ENCODE measurements around the gene HHAT.

The HHAT gene

DNA sequence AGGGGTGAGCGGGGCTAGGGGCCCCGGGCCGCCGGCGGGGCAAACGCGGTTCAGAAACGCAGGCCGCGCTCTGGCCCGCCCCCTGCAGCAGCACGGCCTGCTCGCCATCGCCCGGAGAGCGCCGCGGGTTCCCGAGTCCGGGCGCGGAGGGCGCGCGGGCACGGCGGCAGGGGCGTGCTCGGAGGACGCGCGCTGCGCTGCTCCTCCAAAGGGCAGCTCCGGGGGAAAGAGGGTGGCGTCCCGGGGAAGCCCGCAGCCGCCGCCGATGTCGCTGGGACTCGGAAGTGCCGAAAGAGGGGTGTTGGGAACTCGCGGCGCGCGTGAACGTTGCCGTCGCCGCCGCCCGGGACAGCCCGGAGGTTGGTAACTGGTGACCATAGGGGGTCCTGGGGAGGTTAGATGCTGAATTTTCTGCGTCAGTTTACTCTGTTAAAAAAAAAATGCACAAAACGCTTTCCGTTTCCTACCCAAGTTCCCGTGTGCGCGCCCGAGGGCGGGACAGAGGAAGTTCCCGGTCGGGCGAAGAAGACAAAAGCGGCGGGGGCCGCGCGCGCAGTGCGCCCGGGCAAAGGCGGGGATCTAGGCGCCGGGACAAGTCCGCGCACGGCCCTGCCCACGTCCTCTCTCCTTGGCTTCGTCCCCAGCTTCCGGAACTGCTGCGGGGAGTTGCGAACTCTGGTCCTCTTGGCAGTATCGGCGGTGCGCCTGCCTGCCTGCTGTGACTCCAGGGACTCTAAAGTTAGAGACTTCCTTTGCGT lies at the start of gene HHAT:
HHAT (plus strand) TSS at position 157 of the 758 bp plus-strand sequence. CDS start 20,074 bp downstream, outside the sequence.
- peaks cover 58% of the 10 kb centered on the region for H3K4me1 ChIP-seq (ENCODE audit: low read length)
- peak within 1 kb of the TSS; percentile 82 for H3K4me3 ChIP-seq (ENCODE audit: low read length)
- no peaks in the 10 kb centered on the region for H4K20me1 ChIP-seq (ENCODE audit: insufficient read depth, low read length)
- peak within 1 kb of the TSS; percentile 88 for H3K27ac ChIP-seq (ENCODE audit: low read length)
- no peaks in the 10 kb centered on the region for H3K9me3 ChIP-seq (replicated peaks; ENCODE audit: insufficient read depth, low read length)
- H2AFZ ChIP-seq (ENCODE audit: low read length): peak within 1 kb of the TSS; percentile 95
- H3K79me2 ChIP-seq (ENCODE audit: low read length): no peaks in the 10 kb centered on the region
- TF ChIP-seq, protein P1, sequence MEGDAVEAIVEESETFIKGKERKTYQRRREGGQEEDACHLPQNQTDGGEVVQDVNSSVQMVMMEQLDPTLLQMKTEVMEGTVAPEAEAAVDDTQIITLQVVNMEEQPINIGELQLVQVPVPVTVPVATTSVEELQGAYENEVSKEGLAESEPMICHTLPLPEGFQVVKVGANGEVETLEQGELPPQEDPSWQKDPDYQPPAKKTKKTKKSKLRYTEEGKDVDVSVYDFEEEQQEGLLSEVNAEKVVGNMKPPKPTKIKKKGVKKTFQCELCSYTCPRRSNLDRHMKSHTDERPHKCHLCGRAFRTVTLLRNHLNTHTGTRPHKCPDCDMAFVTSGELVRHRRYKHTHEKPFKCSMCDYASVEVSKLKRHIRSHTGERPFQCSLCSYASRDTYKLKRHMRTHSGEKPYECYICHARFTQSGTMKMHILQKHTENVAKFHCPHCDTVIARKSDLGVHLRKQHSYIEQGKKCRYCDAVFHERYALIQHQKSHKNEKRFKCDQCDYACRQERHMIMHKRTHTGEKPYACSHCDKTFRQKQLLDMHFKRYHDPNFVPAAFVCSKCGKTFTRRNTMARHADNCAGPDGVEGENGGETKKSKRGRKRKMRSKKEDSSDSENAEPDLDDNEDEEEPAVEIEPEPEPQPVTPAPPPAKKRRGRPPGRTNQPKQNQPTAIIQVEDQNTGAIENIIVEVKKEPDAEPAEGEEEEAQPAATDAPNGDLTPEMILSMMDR (IDR thresholded peaks at IDR 0.05; ENCODE audit: low read length): 0 out of 2 replicates have a peak, but pooled peaks have one; percentile 4
- TF ChIP-seq EZH2phosphoT487 (IDR thresholded peaks at IDR 0.05; ENCODE audit: low read length): no peak
- H3F3A ChIP-seq (ENCODE audit: insufficient read depth, low read length): peaks cover 43% of the 10 kb centered on the region
- no peaks in the 10 kb centered on the region for H3K36me3 ChIP-seq (replicated peaks; ENCODE audit: insufficient read depth, low read length)
- H3K27me3 ChIP-seq (replicated peaks; ENCODE audit: insufficient read depth, low read length): no peaks in the 10 kb centered on the region
- peak within 1 kb of the TSS; percentile 92 for H3K9ac ChIP-seq (ENCODE audit: low read length)
- H3K4me2 ChIP-seq (ENCODE audit: low read depth, low read length): peak within 1 kb of the TSS; percentile 97
- peak; percentile 91 for DNase-seq
- H3K9me2 ChIP-seq (replicated peaks; ENCODE audit: insufficient read depth, low read length): no peaks in the 10 kb centered on the region

DNA sequence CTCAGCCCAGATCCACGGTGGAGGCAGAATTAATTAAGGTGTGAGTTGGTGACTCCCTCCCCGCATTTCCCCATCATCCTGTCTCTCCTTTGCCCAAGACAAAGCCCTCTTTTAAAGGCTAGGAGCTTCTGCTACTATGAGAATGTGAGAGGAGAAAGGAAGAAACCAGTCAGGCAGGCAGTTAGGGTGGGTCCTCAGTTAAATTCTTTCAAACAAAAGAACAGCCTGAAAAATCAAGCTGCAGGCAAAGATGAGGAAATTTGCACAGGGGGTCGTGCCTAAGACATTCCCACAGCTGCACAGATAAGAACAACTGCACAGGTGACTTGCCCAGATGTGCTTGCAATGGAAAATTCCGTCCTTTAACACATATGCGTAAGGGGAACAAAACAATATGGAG lies 48.5 kb upstream of the HHAT start:
- H3K79me2 ChIP-seq (ENCODE audit: low read length): no peaks in the 10 kb centered on the region
- DNase-seq: no peak
- TF ChIP-seq EZH2 (optimal IDR thresholded peaks at IDR 0.05; ENCODE audit: low read depth, low read length): no peak
- TF ChIP-seq, protein P1 (IDR thresholded peaks at IDR 0.05; ENCODE audit: low read length): no peak
- TF ChIP-seq EZH2phosphoT487 (IDR thresholded peaks at IDR 0.05; ENCODE audit: low read length): no peak
- no peak overlapping the region for H3K4me3 ChIP-seq (ENCODE audit: low read length)
- H3F3A ChIP-seq (ENCODE audit: insufficient read depth, low read length): no peaks in the 10 kb centered on the region
- no peak overlapping the region for H2AFZ ChIP-seq (ENCODE audit: low read length)
- no peaks in the 10 kb centered on the region for H4K20me1 ChIP-seq (ENCODE audit: insufficient read depth, low read length)
- H3K9me2 ChIP-seq (replicated peaks; ENCODE audit: insufficient read depth, low read length): no peaks in the 10 kb centered on the region
- no peak overlapping the region for H3K9ac ChIP-seq (ENCODE audit: low read length)
- H3K9me3 ChIP-seq (replicated peaks; ENCODE audit: insufficient read depth, low read length): no peaks in the 10 kb centered on the region
- no peaks in the 10 kb centered on the region for H3K27me3 ChIP-seq (replicated peaks; ENCODE audit: insufficient read depth, low read length)
- H3K4me2 ChIP-seq (ENCODE audit: low read depth, low read length): no peak overlapping the region
- H3K36me3 ChIP-seq (replicated peaks; ENCODE audit: insufficient read depth, low read length): no peaks in the 10 kb centered on the region
- H3K27ac ChIP-seq (ENCODE audit: low read length): no peak overlapping the region
- H3K4me1 ChIP-seq (ENCODE audit: low read length): no peaks in the 10 kb centered on the region

DNA sequence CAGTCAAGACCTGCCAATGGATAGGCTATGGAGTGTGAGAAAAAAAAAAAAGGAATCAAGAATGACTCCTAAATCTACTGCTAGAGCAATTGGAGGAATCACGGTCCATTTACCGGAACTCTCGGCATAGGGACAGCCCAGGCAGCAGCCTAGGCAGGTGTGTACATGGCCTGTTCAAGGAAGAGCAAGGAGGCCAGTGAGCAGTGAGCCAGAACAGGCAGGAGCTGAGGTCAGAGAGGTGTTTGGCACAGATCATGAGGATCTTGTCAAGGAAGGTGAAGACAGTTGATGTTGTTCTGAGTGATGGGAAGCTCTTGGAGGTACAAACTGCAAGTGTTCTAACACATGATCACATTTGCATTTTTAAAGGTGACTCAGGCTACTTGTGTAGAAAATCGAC lies 40.6 kb upstream of the HHAT start:
- no peaks in the 10 kb centered on the region for H3K79me2 ChIP-seq (ENCODE audit: low read length)
- no peaks in the 10 kb centered on the region for H3K9me3 ChIP-seq (replicated peaks; ENCODE audit: insufficient read depth, low read length)
- no peak overlapping the region for H2AFZ ChIP-seq (ENCODE audit: low read length)
- no peak overlapping the region for H3K4me3 ChIP-seq (ENCODE audit: low read length)
- no peak for TF ChIP-seq EZH2 (optimal IDR thresholded peaks at IDR 0.05; ENCODE audit: low read depth, low read length)
- no peak for TF ChIP-seq EZH2phosphoT487 (IDR thresholded peaks at IDR 0.05; ENCODE audit: low read length)
- TF ChIP-seq, protein P1 (IDR thresholded peaks at IDR 0.05; ENCODE audit: low read length): no peak
- no peaks in the 10 kb centered on the region for H3K4me1 ChIP-seq (ENCODE audit: low read length)
- H3K9me2 ChIP-seq (replicated peaks; ENCODE audit: insufficient read depth, low read length): no peaks in the 10 kb centered on the region
- H3K9ac ChIP-seq (ENCODE audit: low read length): no peak overlapping the region
- no peaks in the 10 kb centered on the region for H3K36me3 ChIP-seq (replicated peaks; ENCODE audit: insufficient read depth, low read length)
- H3K27me3 ChIP-seq (replicated peaks; ENCODE audit: insufficient read depth, low read length): no peaks in the 10 kb centered on the region
- no peak overlapping the region for H3K4me2 ChIP-seq (ENCODE audit: low read depth, low read length)
- H4K20me1 ChIP-seq (ENCODE audit: insufficient read depth, low read length): no peaks in the 10 kb centered on the region
- H3K27ac ChIP-seq (ENCODE audit: low read length): no peak overlapping the region
- DNase-seq: no peak
- no peaks in the 10 kb centered on the region for H3F3A ChIP-seq (ENCODE audit: insufficient read depth, low read length)

Data from MM.1S (cell line).